Measurements from ENCODE around the gene TRIM38.

Gene TRIM38

DNA sequence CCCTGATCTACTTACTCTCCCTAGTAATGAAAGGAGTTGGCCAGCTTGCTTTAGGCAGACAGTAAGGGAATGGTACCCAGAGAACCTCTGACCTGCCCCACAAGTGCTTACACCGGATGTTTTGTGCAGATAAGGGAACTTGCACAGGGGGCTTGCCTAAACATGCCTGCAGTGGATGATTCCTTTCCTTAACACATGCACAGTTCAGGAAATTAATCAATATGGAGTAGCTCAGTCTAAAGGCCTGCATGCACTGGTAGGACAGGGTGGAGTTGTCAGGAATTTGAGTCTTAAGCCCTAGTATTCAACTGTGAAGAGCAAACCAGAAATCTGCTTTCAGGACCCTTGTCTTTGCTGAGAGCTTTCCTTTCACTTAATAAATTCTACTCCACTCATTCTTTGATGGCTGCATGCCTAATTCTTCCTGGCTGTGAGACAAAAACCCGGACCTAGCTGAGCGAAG, 3.9 kb upstream of the TRIM38 start:
- no peak for DNase-seq (ENCODE audit: low read depth)
- no peak overlapping the region for H3K4me3 ChIP-seq (ENCODE audit: control insufficient read depth, low read depth, low read length)
- TF ChIP-seq, protein P1, sequence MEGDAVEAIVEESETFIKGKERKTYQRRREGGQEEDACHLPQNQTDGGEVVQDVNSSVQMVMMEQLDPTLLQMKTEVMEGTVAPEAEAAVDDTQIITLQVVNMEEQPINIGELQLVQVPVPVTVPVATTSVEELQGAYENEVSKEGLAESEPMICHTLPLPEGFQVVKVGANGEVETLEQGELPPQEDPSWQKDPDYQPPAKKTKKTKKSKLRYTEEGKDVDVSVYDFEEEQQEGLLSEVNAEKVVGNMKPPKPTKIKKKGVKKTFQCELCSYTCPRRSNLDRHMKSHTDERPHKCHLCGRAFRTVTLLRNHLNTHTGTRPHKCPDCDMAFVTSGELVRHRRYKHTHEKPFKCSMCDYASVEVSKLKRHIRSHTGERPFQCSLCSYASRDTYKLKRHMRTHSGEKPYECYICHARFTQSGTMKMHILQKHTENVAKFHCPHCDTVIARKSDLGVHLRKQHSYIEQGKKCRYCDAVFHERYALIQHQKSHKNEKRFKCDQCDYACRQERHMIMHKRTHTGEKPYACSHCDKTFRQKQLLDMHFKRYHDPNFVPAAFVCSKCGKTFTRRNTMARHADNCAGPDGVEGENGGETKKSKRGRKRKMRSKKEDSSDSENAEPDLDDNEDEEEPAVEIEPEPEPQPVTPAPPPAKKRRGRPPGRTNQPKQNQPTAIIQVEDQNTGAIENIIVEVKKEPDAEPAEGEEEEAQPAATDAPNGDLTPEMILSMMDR (conservative IDR thresholded peaks at IDR 0.05; ENCODE audit: control insufficient read depth, insufficient read depth, low read depth, low read length) = no peak

DNA sequence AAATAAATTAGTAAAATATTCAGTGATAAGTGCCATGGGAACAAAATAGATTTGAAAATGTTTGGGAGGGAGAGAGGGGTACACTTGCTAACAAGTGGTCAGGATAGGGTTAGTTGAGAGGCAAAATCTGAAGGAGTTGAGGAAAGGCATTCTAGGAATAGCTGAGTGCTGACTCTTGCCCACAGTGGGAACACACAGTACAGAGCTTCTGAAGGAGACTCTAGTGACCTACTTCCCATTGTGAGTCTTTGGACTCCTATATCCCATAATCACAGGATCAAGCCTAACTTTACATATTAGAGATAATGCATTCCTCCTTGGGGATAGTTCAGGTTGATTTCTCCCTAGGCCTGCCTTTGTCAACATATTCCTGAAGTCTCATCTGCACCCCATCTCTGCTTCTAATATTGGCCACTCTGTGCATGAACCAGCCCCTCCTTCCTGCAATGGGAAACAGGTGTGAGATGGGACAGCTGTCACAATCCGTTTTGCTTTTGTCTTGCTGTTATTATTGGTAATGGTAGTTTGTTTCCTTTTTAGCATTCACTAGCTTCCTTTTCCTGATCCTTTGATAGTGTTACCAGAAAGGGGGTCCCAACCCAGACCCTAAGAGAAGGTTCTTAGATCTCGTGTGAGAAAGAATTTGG, 2.6 kb upstream of the TRIM38 start:
- H3K4me3 ChIP-seq (ENCODE audit: control insufficient read depth, low read depth, low read length) = no peak overlapping the region
- DNase-seq (ENCODE audit: low read depth) = peak; percentile 56
- TF ChIP-seq, protein P1 (conservative IDR thresholded peaks at IDR 0.05; ENCODE audit: control insufficient read depth, insufficient read depth, low read depth, low read length) = no peak

DNA sequence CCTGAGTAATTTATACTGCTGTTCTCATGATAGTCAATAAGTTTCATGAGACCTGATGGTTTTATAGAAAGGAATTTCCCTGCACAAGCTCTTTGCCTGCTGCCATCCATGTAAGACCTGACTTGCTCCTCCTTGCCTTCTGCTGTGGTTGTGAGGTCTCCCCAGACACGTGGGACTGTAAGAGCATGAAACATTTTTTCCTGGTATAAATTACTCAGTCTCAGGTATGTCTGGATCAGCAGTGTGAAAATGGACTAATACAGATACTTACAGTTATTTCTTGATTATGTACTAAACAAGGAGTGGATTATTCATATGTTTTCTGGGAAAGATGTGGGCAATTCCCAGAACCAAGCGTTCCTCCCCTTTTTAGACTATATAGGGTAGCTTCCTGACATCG, 1.9 kb upstream of the TRIM38 start:
- DNase-seq (ENCODE audit: low read depth) = no peak
- TF ChIP-seq, protein P1 (conservative IDR thresholded peaks at IDR 0.05; ENCODE audit: control insufficient read depth, insufficient read depth, low read depth, low read length) = no peak
- H3K4me3 ChIP-seq (ENCODE audit: control insufficient read depth, low read depth, low read length) = no peak overlapping the region

DNA sequence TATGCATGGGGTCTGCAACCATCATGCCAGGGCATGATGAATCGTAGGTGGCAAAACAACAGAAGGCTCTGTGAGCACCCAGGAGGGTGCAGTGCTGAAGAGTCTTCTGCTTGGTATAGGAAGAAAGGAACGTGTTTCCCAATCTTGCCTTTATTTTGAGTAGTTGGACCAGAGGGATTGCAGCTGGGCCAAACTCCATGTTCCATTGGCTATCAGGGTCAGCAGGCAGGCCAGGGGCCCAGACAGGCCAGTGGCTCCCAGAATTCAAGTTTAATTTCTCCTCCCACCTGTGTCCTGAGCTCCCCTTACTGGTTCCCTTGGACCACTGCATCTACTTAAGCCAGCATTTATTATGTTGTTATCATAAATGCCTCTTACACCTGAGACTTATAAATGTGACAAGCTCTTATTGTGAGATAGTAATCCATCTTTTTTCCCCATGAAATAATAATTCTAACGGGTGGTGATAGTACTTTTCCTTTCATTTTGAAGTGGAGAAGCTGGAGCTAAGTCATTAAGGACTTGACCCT, 918 bp upstream of the TRIM38 start:
- DNase-seq (ENCODE audit: low read depth) = peak; percentile 13
- TF ChIP-seq, protein P1 (conservative IDR thresholded peaks at IDR 0.05; ENCODE audit: control insufficient read depth, insufficient read depth, low read depth, low read length) = peak; percentile 8
- H3K4me3 ChIP-seq (ENCODE audit: control insufficient read depth, low read depth, low read length) = peak overlapping the region; percentile 86

DNA sequence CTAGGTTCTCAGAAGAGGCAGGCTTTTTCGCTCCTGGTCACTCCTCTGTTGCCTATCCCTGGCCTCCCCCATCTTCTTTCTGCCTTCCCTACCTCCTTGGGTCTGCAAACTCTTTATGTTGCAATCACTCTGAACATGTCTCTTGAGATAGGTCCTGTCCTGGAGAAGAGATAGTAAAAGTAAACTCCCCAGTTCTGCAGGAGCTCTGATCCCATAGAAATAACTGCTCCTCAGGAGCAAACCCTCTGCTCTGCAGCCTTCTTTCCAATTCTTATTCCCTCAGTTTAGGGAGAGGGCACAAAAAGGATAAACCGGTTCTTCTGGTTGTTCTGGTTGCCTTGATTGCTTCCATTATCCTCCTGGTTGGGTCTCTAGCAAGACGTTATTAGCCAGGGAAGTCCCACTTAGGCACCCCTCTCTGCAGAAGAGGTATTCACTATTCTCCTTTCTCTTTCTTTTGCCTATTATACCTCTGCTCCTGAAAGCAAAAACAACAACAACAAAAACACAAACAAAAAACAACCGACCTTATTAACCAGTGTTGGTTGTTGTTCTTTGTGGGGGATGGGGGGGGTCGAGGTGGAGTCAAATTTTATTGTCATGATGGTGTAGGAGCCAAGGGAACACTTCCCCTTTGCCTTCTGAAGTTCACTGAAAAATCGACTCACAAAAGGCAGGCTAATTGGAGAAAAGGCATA, 973 bp downstream of the TRIM38 start:
- peak; percentile 34 for DNase-seq (ENCODE audit: low read depth)
- H3K4me3 ChIP-seq (ENCODE audit: control insufficient read depth, low read depth, low read length) = peak overlapping the region; percentile 86
- TF ChIP-seq, protein P1 (conservative IDR thresholded peaks at IDR 0.05; ENCODE audit: control insufficient read depth, insufficient read depth, low read depth, low read length) = no peak

DNA sequence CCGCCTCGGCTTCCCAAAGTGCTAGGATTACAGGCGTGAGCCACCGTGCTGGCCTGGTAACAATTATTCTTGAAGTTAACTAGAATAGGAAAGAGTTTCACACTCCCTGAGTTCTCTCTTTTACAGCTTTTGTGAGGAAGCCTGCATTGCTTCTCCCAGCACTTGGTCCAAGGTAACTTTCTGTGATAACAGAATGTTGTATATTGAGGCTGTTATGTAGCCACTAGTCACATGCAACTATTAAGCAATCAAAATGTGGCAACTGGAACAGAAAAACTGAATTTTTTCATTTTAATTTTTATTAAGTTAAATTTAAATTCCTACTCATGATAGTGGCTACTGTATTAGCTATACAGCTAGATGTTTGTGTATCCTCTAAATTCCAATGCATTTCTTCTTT, 2.5 kb downstream of the TRIM38 start:
- no peak overlapping the region for H3K4me3 ChIP-seq (ENCODE audit: control insufficient read depth, low read depth, low read length)
- no peak for DNase-seq (ENCODE audit: low read depth)
- TF ChIP-seq, protein P1 (conservative IDR thresholded peaks at IDR 0.05; ENCODE audit: control insufficient read depth, insufficient read depth, low read depth, low read length) = no peak
